Kidney (tissue), 14 donors: Measurements from ENCODE around the gene DTD1. TPM values are rescaled to one million over a fixed set of nuclear protein-coding genes. Genes with fewer than 3 reads are reported as not detected.

Experiments
- DNase-seq, 5 donors: peaks; one replicate each; pipeline ENCODE4 v3.0.0-alpha.2; 2013 to 2020
- FAIRE-seq: peaks from 2 replicates; lab custom pipeline; 2012; peaks lifted over from hg19 to GRCh38; lab: Jason Lieb, UNC
- H3K27ac ChIP-seq, 2 donors: one replicate each; pipeline ENCODE4 v1.7.0; 2013; ENCODE audit warnings: low read depth in 2 of 2, low read length in 2 of 2, inconsistent platforms in 1 of 2
- H3K27me3 ChIP-seq: one replicate; pipeline ENCODE4 v1.7.1; 2013; ENCODE audit warnings: low read length, inconsistent platforms; ENCODE audit not compliant: control insufficient read depth, insufficient read depth
- H3K36me3 ChIP-seq, 3 donors: one replicate each; pipeline versions ENCODE4 v1.7.0 to v1.7.1; 2013; ENCODE audit warnings: low read length in 3 of 3, control low read depth in 1 of 3, inconsistent platforms in 1 of 3; ENCODE audit not compliant: insufficient read depth in 3 of 3, control insufficient read depth in 2 of 3
- H3K4me1 ChIP-seq, 3 donors: one replicate each; pipeline versions ENCODE4 v1.7.0 to v1.7.1; 2013; ENCODE audit warnings: low read length in 3 of 3, inconsistent platforms in 1 of 3, low read depth in 1 of 3; ENCODE audit not compliant: control insufficient read depth in 2 of 3, insufficient read depth in 2 of 3
- H3K4me3 ChIP-seq, 3 donors: one replicate each; pipeline versions ENCODE4 v1.7.0 to v1.8.1; 2013; ENCODE audit warnings: low read length in 3 of 3, control low read depth in 1 of 3, inconsistent platforms in 1 of 3
- H3K9ac ChIP-seq, 3 donors: one replicate each; pipeline versions ENCODE4 v1.7.0 to v1.7.1; 2013; ENCODE audit warnings: low read length in 3 of 3, control low read depth in 1 of 3, inconsistent platforms in 1 of 3
- H3K9me3 ChIP-seq, 3 donors: one replicate each; pipeline versions ENCODE4 v1.7.0 to v1.7.1; 2013; ENCODE audit warnings: low read length in 3 of 3, control low read depth in 1 of 3, inconsistent platforms in 1 of 3; ENCODE audit not compliant: control insufficient read depth in 2 of 3, insufficient read depth in 1 of 3
- CTCF ChIP-seq: IDR thresholded peaks from 3 replicates; pipeline ENCODE4 v1.5.1; 2012; ENCODE audit warnings: mild to moderate bottlenecking, moderate library complexity, borderline replicate concordance; ENCODE audit not compliant: insufficient read depth; ENCODE audit errors: extremely low read depth
- intact Hi-C: fragments of 100-400 bp; cut with DNase I; formaldehyde crosslinking; loops from one replicate; pipeline ENCODE4 v1.11.1; 2022
- polyA plus RNA-seq: library from polyadenylated mRNA; stranded (reverse); fragments of 350-450 nt; fragmentation: Illumina TruSeq; extraction: RNeasy Lipid Tissue Mini Kit (QIAGEN cat#74804); gene quantifications from one replicate; pipeline ENCODE4 v1.2.3, GENCODE V29; 2014; ENCODE audit warnings: low read depth, low replicate concordance; ENCODE audit not compliant: insufficient read depth
- total RNA-seq: library from RNA; stranded (reverse); fragmentation: NEBNext Ultra II Directional; extraction: Animal tissue kit (Norgen Biotek cat#: 25700); gene quantifications from one replicate; pipeline ENCODE4 v1.2.1, GENCODE V29; 2021
- donor health status: control.
- donor health status: control.
- donor health status: control.
- donor health status: control.
- donor health status: control.
- donor health status: DM: yes; HTN: yes; CAD: no.
- donor health status: Normal renal cell carcinoma (clear cell type).

Gene DTD1
- total and polyA plus RNA-seq, 2 donors from 2014 or later, result 45.3 to 47.4 TPM

- intact Hi-C loops, result no loop called here
- H3K9me3 ChIP-seq, result no peaks in the 10 kb centered on the region
- no peaks in the 10 kb centered on the region for H3K27me3 ChIP-seq
- H3K4me1 ChIP-seq, result no peaks in the 10 kb centered on the region
- H3K36me3 ChIP-seq, result no peaks in the 10 kb centered on the region
- H3K27ac ChIP-seq, result no peak overlapping the region
- FAIRE-seq (no peak), DNase-seq (no peak)
- no peak overlapping the region for H3K4me3 ChIP-seq
- H3K9ac ChIP-seq, result no peak overlapping the region
- TF ChIP-seq CTCF, result no peak
Observed at GRCh38 chr20:18811904-18812303, 224.1 kb downstream of the DTD1 start.

- DNase-seq (no peak), FAIRE-seq (no peak)
- no peaks in the 10 kb centered on the region for H3K9me3 ChIP-seq
- no peak within 1 kb of the TSS for H3K4me3 ChIP-seq
- H3K27me3 ChIP-seq, result no peaks in the 10 kb centered on the region
- intact Hi-C loops, result no loop called here
- H3K4me1 ChIP-seq, result no peaks in the 10 kb centered on the region
- H3K27ac ChIP-seq, result no peak within 1 kb of the TSS
- no peak for TF ChIP-seq CTCF
- H3K36me3 ChIP-seq, result no peaks in the 10 kb centered on the region
- no peak within 1 kb of the TSS for H3K9ac ChIP-seq
Observed at GRCh38 chr20:18813483-18813882, 225.6 kb downstream of the DTD1 start, which contains the start of gene SCP2D1. Gene SCP2D1, plus strand, starts transcription at chr20:18813783. Its CDS starts 33 bp downstream, at chr20:18813816.

- FAIRE-seq, result no peak
- no peak overlapping the region for H3K27ac ChIP-seq
- no peak for TF ChIP-seq CTCF
- H3K27me3 ChIP-seq, result no peaks in the 10 kb centered on the region
- H3K4me3 ChIP-seq, result no peak overlapping the region
- no peak overlapping the region for H3K9ac ChIP-seq
- no peaks in the 10 kb centered on the region for H3K36me3 ChIP-seq
- no peak for DNase-seq
- H3K9me3 ChIP-seq, result peaks cover 0 to 5% (median 0%) of the 10 kb centered on the region in 3 donors
- intact Hi-C loops, result no loop called here
- H3K4me1 ChIP-seq, result no peaks in the 10 kb centered on the region
Observed at GRCh38 chr20:18815194-18815942, 227.5 kb downstream of the DTD1 start.

Other genes with a start within 250 kb of the DTD1 start
- gene DZANK1, start 121.0 kb upstream of the DTD1 start, total RNA-seq, result 6.2 TPM
- 3.9 TPM for gene DZANK1, start 121.0 kb upstream of the DTD1 start, polyA plus RNA-seq
- 8.9 TPM for gene POLR3F, start 120.7 kb upstream of the DTD1 start, total RNA-seq
- gene POLR3F, start 120.7 kb upstream of the DTD1 start, polyA plus RNA-seq, result 10.6 TPM
- gene RBBP9, start 90.8 kb upstream of the DTD1 start, total RNA-seq, result 16.9 TPM
- 15.2 TPM for gene RBBP9, start 90.8 kb upstream of the DTD1 start, polyA plus RNA-seq
- gene SEC23B, start 80.1 kb upstream of the DTD1 start, total RNA-seq, result 67.3 TPM
- gene SEC23B, start 80.1 kb upstream of the DTD1 start, polyA plus RNA-seq, result 46.4 TPM
- gene SMIM26, start 20.6 kb upstream of the DTD1 start, total RNA-seq, result 60.1 TPM
- gene SMIM26, start 20.6 kb upstream of the DTD1 start, polyA plus RNA-seq, result 207 TPM
- gene SCP2D1, start 225.7 kb downstream of the DTD1 start, total RNA-seq, result not detected
- gene SCP2D1, start 225.7 kb downstream of the DTD1 start, polyA plus RNA-seq, result not detected